NCI-H2227 (cell line): ENCODE measurements around the gene TRAPPC2L.

Experiments used
- DNase-seq: peaks from one replicate; lab custom pipeline; 2025; ENCODE audit not compliant: unreplicated experiment; lab: John Stamatoyannopoulos, UW

The TRAPPC2L gene

GRCh38 chr16:88857728-88858339 lies 907 bp downstream of the TRAPPC2L start:
- peak; percentile 65 for DNase-seq

DNA sequence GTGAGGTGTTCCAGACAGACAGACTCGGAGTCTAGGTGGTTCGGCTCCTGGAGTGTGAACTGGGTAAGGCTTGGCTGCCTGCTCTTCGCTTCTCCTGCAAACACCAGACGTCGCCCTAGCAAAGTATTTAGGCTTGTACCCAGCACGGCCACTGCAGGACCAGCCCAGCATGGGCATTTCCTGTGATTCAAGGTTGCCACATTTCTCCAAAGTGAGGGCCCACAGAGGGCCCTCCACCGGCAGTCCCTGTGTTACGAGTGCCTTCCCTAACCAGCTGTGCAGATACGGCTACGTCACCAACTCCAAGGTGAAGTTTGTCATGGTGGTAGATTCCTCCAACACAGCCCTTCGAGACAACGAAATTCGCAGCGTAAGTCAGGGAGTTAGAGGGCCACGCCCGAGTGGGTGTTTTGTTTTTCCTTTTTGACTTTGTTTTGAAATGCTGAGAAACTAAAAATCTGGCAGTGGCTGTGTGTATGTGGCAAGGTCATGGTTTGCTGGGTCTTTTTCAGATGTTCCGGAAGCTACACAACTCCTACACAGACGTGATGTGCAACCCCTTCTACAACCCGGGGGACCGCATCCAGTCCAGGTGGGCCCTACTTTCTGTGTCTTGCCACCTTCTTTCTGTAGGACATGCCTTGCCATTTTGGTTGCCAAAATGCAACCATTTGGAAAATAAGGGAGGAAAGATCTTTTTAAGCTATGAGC lies 2.6 kb downstream of the TRAPPC2L start:
- no peak for DNase-seq

- DNase-seq: no peak
These were observed 4.4 kb downstream of the TRAPPC2L start for GRCh38 chr16:88861359-88861758.

- DNase-seq: no peak
These were observed 6.0 kb downstream of the TRAPPC2L start for GRCh38 chr16:88862968-88863367.

DNA sequence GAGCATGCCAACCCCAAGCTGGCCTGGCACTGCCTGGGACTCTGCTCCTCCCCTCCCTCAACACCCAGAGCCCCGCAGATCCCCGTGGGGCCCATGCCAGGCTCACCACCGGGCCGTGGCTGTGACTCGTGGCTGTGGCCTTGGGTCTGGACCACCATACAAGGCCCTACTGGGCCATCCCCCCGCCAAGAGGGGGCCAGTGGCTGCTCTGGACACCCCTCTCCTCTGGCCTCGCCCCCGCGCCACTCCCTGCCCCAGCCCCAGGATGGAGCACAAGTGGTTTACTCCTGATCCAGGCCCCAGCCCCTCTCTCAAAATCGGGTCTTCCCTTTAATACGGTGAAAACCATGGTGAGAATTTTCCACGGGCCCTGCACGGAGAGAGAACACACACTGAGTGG lies 6.5 kb downstream of the TRAPPC2L start:
- DNase-seq: no peak

GRCh38 chr16:88864099-88864498 lies 7.2 kb downstream of the TRAPPC2L start:
- DNase-seq: no peak

- no peak for DNase-seq
These were observed 7.6 kb downstream of the TRAPPC2L start for GRCh38 chr16:88864521-88864920.

GRCh38 chr16:88865310-88865709 lies 8.4 kb downstream of the TRAPPC2L start:
- no peak for DNase-seq

GRCh38 chr16:88865742-88866141 lies 8.8 kb downstream of the TRAPPC2L start:
- no peak for DNase-seq

DNA sequence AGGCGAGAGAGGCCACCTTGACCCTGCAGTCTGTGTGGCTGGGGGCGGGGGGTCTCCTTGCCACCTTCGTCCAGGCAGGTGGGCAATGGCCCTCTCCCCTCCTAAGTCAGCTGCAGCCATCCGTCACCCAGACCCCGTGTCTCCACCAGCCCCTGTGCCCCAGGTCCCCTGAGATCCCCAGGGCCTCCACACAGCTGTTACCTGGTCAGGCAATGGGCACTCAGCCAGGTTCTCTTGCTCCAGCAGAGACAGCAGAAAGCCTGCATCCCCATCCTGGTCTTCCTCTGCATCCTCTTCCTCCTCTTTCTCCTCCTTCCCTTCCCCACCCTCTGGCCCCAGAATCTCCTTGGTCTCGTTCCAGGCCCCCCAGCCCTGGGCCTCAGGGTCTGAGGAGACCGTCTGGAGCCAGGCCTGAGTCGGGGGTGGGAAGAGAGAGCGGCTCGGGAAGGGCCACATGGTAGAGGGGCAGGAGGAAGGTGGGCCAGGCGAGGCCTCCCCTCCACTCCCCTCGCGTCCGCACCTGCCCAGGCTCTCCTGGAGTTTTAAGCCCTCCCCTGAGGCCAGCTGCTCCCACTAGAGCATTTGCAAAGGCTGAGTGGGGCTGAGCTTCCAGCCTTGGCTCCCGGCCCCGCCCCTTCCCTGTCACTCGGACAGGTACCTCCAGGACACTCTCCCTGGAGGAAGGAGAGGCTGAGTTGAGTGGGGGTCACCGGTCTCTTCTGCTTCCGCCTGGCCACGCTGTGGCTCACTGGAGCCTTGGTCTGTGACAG lies 9.4 kb downstream of the TRAPPC2L start, which contains the start of gene PABPN1L:
PABPN1L (minus strand) TSS at position 510 of the 770 bp plus-strand sequence; CDS start at position 456, 54 bp downstream.
- no peak for DNase-seq

GRCh38 chr16:88867581-88868246 lies 10.8 kb downstream of the TRAPPC2L start:
- DNase-seq: no peak

DNA sequence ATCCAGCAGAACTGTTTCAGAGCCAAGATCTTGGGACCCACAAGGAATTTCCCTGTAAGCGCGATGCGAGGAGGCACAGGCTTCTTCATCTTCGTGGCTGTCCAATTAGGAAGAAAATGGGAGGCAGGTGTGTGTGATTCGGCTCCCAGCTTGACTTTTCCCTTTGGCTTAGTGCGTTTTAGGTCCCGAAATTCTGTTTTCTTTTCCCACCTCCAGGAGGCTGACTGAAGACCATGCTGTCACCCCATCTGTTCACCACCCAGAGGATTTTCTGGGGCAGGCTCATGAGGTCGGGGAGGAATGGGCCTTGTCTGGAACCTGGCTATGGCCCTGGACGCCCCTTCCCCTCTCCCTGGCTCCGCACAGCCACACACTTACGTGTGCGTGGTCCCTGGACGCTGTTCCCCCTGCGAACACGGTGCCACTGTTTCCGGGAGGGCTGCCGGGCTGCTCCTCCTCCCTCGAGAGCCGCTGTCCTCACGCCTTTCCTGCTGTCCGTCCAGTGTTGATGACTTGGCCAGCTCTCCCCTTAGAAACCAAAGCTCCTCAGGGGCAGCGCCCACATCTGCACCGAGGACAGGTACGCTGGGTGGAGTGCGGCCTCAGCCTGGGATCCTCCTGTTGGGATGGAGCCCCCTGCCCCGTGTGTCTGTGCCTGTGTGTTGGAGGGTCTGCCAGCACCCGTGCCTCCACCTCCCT lies 12.2 kb downstream of the TRAPPC2L start:
- no peak for DNase-seq

GRCh38 chr16:88869673-88869980 lies 12.7 kb downstream of the TRAPPC2L start:
- no peak for DNase-seq

GRCh38 chr16:88870608-88871348 lies 13.9 kb downstream of the TRAPPC2L start:
- DNase-seq: peak; percentile 32

- no peak for DNase-seq
These were observed 14.4 kb downstream of the TRAPPC2L start for GRCh38 chr16:88871349-88871702.

GRCh38 chr16:88871730-88872416 lies 14.9 kb downstream of the TRAPPC2L start:
- no peak for DNase-seq

GRCh38 chr16:88872650-88873331 lies 15.9 kb downstream of the TRAPPC2L start:
- no peak for DNase-seq

DNA sequence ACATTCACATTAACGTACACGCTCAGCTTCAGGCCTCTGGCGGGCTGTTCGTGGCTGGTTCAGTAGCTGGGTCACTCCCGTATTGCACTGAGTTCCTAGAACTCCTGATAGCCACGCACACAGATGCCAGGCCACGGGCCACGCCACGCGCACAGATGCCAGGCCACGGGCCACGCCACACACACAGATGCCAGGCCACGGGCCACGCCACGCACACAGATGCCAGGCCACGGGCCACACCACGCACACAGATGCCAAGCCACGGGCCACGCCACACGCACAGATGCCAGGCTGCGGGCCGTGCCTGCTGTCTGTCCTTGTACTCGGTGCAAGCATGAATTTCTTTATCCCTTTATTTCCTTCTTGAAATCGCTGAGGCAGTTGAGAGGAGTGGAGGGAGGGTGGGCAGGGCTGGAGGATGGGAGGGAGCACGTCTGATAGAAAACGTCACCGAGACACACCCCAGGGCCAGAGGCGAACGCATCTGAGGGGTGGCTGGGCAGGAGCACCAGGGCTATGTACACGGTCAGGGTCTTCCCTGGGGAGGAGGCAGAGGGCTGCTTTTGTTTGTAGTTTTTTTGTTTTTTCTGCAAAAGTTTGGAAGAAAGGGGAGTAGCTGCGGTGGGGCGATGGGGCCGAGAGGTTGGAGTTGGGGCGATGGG lies 18.1 kb downstream of the TRAPPC2L start:
- DNase-seq: no peak
